Endothelial cell of hepatic sinusoid (primary cell): ENCODE data around the gene SH3RF1.

Experiments
- in situ Hi-C: cut with HindIII; loops from 2 replicates; pipeline ENCODE4 v1.10.0; 2017; ENCODE audit warnings: low sequenced_read_pairs

The SH3RF1 gene

DNA sequence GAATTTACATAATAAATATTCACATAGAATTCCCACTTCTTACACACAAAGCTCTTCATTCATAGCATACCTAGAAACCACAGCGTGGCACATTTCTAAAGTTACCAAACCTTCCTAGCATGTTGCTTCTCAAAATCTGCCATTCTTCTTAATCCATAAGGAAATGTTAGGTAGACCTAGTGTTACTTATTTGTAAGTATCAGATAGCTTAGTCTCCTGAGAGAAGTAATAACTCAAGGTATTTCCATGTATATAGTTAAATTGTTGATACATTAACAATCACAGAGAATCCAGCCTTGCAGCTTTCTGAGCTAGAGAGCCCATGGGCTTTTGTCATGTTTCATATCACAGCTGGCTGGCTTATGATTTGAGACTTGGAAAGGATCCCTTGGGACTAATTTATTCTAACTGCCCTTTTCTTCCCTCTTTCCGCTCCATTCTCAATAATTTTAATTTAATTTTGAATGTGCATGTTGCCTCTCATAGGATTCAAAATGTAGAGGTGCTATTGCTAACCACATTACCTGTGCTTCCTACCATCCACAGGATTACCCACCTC lies 17.6 kb downstream of the SH3RF1 start:
- in situ Hi-C loops: no loop called here

DNA sequence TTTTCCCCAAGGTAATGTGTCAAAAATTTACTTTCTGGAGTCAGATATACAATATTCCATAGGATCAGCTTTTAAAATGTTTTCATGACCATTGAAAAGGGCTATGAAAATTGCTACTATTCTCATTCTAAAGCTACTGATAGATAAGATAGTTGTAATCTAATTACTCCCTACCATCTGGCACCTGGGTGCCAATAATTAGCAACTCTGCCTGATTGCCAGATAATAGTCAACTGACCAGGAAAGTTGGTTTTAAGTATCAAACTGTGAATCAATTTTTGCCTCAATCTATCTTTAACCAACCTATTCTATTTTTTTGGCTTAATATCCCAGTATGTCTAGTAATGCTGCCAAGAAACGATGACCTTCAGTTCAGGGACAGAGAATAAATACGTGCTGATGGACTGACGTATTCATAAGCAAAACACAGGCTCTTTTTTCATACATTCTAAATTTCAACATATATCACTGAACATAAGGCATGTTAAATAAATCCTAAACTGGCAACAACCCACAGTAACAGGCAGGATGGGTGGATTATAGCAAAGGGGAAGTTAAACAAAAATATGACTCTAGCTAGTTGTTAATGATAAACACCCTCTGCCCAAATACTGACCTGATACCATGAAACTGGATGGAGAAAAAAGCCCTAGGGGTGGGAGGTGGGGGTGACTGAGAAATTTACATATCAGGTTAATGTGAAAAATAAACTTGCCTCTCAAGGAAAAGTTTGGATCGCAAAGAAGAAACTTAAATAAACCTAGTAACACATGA lies 18.2 kb downstream of the SH3RF1 start:
- in situ Hi-C loops: no loop called here

DNA sequence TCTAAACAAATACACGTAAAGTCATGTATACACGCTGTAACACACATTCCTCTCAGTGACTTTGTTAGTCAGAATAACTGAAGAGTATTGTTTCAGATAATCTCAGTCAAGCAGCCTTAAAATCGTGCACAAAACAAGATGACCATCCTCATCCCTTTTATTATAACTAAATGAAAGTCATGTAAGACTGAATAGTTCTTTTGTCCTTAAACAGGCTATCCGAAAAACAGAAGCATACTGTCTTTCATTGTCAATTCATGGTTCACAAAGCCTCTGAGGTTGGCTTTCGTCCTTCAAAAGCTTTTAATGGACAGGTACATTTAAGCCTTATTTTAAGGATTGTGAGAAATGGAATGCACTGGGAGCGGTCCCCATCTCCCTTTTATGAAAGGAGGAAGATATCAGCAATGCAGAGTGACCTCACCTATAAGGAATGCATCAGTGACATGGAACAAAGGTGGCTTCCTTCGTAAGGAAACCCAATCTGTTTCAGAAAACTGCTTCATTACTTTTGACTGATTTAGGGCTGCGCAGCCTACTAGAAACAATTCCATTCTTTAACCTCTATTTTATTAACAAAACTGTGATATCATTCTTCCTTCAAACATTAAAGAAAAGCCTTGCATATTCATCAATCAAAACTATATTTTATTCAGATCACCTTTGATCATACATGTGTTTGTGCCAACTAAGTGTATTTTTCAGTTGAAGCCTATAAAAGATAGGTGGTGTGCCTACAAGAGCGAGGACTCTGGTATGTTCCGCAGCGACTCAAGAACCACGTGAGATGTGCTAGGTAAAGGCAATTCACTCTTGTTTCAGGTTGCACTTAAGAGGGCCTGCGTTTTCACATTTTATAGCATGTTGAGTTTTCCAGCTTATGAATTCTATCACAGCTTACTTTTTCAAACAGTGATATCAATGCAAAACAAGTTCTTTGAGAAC lies 19.2 kb downstream of the SH3RF1 start:
- in situ Hi-C loops: no loop called here

DNA sequence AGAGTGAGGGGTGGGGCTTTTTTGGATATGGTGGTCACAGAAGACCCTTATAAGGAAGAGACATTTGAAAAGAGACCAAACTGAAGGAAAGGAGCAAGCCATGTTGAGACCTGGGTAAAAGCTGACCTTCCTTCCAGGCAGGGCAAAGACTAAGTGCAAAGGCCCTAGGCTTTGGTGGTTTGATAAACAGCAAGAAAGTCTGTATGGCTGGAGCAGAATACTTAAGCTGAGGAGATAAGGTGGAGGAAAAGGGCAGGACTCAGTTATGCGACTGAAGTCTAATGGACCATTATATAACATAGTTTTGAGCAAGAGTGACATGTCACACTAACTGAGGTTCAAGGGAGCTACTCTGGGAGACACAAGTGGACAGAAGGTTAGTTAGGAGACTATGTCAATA lies 20.0 kb downstream of the SH3RF1 start:
- in situ Hi-C loops: no loop called here

DNA sequence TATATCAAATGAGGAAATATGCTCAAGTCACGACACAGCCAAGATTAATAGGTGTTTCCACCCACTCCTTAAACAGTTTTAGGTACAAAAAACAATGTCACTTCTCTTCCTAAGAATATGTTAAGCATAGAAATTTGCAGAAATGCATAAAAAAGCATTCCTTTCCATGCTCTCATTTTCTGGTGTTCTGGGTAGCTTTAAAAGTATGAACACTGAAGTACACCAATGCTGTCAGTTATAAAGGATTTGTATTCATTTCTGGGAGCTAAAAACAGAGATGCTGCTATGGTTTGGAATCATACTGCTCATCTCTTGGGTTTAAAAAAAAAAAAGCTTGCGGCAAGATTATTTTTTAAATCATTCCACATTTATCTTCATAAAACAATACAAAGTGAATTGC lies 20.8 kb downstream of the SH3RF1 start:
- in situ Hi-C loops: no loop called here

DNA sequence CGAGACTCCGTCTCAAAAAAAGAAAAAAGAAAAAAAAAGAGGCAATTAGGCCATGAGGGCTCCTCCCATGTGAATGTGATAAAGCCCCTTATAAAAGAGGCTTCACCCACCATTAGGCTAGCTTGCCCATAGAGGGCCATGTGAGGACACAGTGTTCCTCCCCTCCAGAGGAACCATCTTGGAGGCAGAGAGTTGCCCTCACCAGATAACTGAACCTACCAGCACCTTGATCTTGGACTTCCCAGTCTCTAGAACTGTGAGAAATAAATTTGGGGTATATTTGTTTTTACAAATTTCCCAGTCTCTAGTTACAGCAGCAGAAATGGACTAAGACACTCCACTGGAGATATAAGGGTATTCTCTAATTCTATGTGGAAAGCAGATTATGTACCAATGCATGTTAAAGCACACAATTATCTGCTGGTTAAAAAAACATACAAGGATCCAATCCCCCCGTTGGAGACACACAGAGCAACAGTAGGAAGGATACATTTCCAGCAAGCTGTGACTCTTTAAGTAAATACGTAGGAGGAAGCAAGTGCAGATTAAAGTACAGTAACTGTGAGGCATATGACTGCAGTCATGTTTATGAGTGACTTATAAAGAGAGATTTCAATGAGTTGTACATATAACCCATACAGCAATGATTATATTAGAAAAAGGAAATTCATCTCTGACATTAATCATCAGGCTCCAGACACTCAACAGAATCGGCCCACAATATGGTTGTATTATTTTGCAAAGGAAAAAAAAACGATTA lies 21.4 kb downstream of the SH3RF1 start:
- in situ Hi-C loops: no loop called here

DNA sequence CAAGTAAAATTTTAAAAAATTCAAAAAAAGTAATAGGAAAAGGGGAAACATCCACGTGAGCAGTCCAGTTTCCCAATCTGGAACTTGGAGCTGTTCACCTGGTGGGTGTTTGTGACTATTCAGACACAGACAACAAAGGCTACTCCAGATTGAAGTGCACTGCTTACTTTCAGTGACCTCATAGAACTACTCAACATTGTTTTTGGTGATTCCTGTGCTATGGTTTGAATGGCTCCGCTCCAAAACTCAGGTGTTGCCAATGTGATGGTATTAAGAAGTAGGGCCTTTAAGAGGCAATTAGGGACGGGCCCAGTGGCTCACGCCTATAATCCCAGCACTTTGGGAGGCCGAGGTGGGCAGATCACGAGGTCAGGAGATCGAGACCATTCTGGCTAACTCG lies 22.1 kb downstream of the SH3RF1 start:
- in situ Hi-C loops: no loop called here

DNA sequence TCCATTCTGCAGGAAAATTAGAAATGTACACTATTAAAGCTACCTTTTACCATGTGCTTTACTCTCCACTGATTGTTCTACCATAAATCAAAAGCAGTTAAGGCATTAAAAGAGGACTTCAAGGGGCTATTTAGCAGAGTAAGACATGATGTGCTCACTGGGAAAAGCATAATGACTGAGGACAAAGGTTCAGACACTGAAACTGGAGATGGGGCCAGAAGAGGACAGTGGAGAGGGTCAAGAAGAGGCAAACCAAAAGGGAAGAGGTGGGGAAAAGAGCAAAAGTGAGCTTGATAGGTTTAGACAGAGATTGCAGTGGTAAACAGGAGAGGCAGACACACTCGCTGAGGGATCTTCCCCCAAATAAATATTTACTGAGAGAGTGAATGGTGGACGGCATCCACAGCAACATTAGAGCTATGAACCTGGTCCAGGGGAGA lies 23.8 kb downstream of the SH3RF1 start:
- in situ Hi-C loops: no loop called here

DNA sequence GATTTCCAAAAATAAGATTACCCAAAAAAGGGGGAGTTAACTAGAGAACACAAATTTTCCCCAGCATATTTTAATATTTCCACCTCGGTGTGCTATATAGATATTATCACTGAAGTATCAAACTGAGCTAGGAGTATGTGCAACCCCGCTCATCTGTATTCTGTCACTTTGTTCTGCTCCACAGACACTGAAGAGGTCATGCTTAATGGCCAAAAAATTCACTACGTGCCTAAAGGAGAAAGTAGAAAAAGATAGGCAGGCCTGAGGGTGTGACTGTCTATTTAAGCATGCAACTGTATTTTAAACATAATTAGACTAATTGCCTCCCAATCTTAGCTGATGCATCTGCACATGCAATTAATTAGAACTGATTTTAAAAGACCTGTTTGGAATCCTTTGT lies 24.5 kb downstream of the SH3RF1 start:
- in situ Hi-C loops: no loop called here

DNA sequence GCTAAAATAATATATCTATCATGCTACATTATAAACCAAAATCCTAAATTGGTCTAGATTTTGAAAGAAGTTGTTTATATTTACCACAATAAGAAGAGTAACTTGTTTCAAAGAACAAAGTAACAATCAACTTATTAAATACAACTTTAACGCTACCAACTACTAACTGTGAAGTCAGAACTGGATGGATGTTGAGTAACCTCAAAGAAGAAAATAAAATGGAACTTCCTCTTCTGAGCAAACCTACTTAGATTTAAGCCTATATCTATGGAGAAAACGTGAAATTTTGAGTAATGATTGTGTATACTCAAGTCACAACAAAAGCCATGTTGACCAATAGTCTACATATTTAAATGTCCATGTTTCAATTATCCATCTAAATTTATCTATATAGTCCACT lies 25.7 kb downstream of the SH3RF1 start:
- in situ Hi-C loops: no loop called here

DNA sequence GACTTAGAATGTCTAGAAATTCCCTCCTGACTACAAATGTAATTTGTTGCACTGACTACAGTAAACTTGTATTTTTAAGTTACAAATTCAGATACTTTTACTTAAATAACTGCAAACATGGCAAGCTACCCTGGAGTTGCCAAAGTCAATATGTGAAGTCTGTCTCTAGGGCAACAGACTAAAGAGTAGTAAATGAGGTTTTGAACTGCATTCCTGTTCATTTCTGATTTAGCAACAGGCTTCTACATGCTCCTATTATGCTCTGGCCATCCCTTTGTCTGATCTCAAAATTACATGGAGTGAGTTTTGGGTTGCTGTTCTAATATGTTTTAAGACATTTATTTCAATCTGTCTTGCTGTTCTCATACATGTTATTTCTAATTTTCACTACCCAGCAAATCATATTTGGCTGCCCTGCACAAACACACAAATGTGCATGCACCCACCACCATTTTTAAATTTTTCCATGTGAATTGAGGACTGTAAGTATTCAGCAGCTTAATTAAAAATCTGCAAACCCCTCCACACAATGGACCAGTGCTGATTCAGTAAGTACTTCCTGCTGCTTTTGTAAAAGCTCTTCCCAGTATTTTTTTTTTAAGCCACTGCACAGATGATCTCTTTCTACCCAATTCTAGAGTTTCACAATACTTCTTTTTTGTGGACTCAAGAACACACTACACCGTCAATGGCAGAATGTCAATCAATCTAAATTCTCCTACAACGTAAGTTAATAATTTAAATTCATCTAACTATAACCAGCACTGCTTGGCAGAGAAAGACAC lies 26.7 kb downstream of the SH3RF1 start:
- in situ Hi-C loops: no loop called here

DNA sequence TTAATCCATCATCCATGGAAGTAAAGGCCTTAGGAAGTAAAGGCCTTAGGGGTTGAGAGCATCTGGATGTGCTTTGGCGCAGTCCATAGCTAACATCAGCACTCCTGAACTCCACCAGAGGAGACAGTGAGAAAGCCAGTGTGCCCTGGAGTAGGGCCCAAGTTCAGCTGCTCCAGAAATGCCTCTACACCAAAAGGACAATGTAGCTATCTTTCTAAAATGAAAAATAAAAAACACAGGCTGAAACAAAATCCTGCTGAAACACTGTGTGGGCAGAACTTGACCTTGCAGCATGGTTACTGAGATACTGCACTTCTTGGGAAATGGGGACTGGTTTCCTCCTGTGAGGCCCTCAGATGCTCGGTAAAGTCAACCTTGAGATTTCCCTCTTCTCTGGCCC lies 29.3 kb downstream of the SH3RF1 start:
- in situ Hi-C loops: no loop called here

DNA sequence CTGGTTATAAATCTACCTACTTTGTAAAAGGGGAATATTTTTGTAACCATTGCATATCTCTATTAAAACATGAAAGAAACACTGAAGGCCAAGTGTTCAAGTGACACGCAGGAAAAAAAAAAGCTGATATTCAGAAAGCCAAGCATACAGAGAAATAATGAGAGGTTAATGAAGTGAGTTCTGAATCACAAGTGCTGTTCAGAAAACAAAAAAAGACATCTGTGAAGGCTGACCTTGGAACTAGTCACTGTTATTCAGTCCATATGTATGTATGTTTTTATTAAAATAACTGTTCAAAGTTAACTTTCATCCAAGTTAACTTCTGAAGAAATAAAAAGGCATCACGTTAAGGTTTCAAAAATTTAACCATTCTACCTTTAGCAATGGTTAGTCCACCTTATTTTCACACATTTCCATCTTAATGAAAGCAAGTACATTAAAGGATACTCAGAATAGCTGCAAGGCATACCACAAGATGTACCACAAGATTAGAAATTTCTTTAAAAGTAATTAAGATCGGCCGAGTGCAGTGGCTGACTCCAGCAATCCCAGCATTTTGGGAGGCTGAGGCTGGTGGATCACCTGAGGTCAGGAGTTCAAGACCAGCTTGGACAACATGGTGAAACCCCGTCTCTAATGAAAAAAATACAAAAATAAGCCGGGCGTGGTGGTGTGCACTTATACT lies 31.4 kb downstream of the SH3RF1 start:
- in situ Hi-C loops: loop anchor here (5.0 kb wide), 1 partner anchor 77 kb away; no protein-coding TSS in a partner anchor

DNA sequence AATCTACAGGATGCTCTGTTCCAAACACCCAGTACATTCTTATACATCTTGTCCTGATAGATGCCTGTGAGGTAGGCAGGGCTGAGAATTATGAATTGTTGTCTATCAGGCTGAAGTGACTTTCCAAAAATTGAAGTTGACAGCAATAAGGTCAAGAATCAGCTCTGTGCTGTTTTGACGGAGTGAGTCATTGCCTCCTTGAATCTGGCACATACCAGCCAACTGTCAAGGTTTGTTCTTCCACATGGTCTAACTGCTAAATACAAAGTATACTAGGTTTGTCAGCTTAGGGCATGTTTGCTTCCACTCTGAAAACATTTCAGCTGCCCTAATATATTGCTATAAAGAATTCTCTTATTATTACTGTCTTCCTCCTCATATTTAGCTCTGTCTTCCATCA lies 32.3 kb downstream of the SH3RF1 start:
- in situ Hi-C loops: loop anchor here (5.0 kb wide), 1 partner anchor 76 kb away; no protein-coding TSS in a partner anchor

DNA sequence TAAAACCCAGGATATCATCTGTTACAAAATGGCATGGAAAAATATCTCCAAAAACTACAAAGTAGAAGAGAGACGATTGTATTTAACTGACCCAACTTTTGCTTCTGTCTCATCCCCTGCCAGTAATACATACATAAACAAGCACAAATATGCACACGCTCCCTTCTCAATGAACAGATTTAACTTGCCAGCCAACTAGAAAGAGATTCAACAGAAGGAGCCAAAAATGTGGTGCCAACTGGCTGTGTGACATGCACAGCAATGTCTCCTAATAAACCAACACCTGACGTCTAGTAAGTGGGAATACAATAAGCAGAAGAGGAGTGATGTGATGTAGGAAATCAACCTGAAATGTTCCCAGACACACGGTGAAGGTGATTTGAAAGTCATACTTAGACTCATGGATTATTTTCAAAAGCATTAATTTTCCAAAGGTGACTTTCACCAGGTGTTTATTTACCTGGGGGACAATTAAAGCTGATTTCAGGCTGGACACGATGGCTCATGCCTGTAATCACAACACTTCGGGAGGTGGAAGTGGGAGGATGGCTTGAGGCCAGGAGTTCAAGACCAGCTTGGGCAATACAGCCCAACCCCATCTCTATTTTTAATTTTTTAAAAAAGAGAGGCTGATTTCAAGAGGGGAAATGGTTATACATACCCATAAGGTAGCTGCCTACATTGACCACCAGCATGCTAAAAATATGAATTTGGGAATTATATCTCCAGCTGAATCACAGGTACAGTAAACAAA lies 33.7 kb downstream of the SH3RF1 start:
- in situ Hi-C loops: loop anchor here (5.0 kb wide), 1 partner anchor 75 kb away; no protein-coding TSS in a partner anchor

DNA sequence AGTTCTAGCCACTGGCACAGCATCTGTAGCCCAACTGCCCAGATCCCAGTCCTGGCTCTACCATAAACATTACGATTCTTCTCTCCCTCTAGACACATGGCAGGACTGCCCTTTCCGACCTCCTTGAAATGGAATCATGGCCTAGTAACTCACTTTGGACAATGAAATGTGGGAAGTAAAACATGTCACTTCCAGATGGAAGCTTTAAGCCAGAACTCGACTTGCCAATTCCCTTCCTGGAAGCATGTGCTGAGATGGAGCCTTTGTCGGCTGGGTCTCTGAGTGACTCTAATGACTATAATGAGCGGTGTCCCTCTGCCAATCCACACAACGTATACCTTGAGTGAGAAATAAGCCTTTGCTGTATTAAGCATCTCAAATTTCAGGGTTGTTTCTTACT lies 34.7 kb downstream of the SH3RF1 start:
- in situ Hi-C loops: loop anchor here (5.0 kb wide), 1 partner anchor 74 kb away; no protein-coding TSS in a partner anchor

DNA sequence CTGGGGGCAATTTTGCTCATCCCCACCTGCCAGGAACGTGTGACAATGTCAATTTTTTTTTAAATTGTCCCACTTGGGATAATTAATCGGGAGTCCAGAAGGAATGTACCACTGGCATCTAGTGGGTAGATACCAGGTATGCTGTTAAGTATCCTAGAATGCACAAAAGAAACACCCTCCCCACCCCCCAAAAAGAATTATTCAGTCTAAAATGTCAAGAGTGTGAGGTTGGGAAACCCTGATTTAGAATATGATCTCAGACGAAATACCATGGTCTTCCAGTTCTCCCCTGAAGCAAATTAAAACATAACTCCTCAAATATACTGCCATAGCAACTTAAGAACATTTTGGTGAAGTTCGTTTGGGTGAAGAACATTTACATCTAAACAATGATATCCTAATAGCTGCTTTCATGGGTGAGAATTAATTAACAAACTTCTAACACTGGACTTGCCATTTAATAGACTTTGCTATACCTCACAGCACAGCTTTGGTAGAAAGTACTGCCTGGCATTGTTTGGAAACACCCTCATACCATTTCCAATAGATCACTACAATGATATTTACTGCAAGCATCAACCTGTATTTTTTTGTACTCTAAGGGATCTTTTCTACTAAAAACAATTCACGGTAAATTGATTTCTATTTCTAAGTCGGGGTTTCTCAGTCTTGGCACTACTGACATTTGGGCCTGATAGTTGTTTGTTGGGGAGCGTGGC lies 36.5 kb downstream of the SH3RF1 start:
- in situ Hi-C loops: no loop called here

DNA sequence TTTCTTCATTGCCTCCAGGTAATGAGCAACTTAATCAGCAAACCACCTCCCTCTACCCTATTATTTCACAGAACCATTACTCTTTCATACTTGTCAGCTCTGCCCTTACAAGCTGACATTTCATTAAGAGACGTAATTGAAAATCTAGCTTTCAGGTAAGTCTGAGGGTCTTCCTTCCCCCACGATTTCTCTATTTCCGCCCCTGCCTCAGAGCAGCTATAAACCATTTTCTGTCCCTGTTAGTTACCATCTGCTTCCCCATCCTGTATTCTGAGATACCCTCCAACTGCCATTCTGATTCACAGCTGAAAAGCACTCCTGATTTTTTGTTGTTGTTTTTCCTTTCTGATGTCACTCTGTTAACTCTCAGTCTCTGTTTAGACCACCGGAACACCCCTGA lies 37.1 kb downstream of the SH3RF1 start:
- in situ Hi-C loops: no loop called here
